ENCODE results near the gene DECR2. TPM values are rescaled to one million over a fixed set of nuclear protein-coding genes. Genes with fewer than 3 reads are reported as not detected.

Gene DECR2
- total and polyA plus RNA-seq, 2 donors from 2014 or later, result 23.8 to 58.9 TPM

GRCh38 chr16:356741-357140 lies 44.9 kb upstream of the DECR2 start:
- no peak overlapping the region for H3K4me3 ChIP-seq (ENCODE audit: low read length in 3 of 3)
- no peaks in the 10 kb centered on the region for H3K27me3 ChIP-seq (ENCODE audit: control insufficient read depth, insufficient read depth, low read length)
- H3K4me1 ChIP-seq (ENCODE audit: control insufficient read depth in 2 of 3, insufficient read depth in 2 of 3, low read depth in 1 of 3, low read length in 3 of 3), result peaks cover 0 to 4% (median 0%) of the 10 kb centered on the region in 3 donors
- no peaks in the 10 kb centered on the region for H3K9me3 ChIP-seq (ENCODE audit: control insufficient read depth in 2 of 3, insufficient read depth in 1 of 3, low read length in 3 of 3)
- H3K9ac ChIP-seq (ENCODE audit: low read length in 3 of 3), result no peak overlapping the region
- FAIRE-seq (no peak), DNase-seq (peak in 3 of 5 donors; percentile 26 to 63 (median 50))
- H3K36me3 ChIP-seq (ENCODE audit: control insufficient read depth in 2 of 3, insufficient read depth in 3 of 3, low read length in 3 of 3), result no peaks in the 10 kb centered on the region
- no peak overlapping the region for H3K27ac ChIP-seq (ENCODE audit: low read depth in 2 of 2, low read length in 2 of 2)
- TF ChIP-seq CTCF (IDR thresholded peaks at IDR 0.05; ENCODE audit: borderline replicate concordance, extremely low read depth, insufficient read depth), result no peak
- intact Hi-C loops (cut with DNase I), result no loop called here

- Histone ChIP-seq H3K36me3 (ENCODE audit: control insufficient read depth in 2 of 3, insufficient read depth in 3 of 3, low read length in 3 of 3) (no peaks in the 10 kb centered on the region), H3K27me3 (ENCODE audit: control insufficient read depth, insufficient read depth, low read length) (no peaks in the 10 kb centered on the region), H3K27ac (ENCODE audit: low read depth in 2 of 2, low read length in 2 of 2) (no peak overlapping the region), H3K9ac (ENCODE audit: low read length in 3 of 3) (no peak overlapping the region), H3K4me3 (ENCODE audit: low read length in 3 of 3) (no peak overlapping the region), H3K4me1 (ENCODE audit: control insufficient read depth in 2 of 3, insufficient read depth in 2 of 3, low read depth in 1 of 3, low read length in 3 of 3) (peaks cover 0 to 6% (median 0%) of the 10 kb centered on the region in 3 donors), H3K9me3 (ENCODE audit: control insufficient read depth in 2 of 3, insufficient read depth in 1 of 3, low read length in 3 of 3) (no peaks in the 10 kb centered on the region)
- intact Hi-C loops (cut with DNase I), result no loop called here
- peak in 2 of 5 donors; percentile 54 to 80 for DNase-seq
- TF ChIP-seq CTCF (IDR thresholded peaks at IDR 0.05; ENCODE audit: borderline replicate concordance, extremely low read depth, insufficient read depth), result no peak
- no peak for FAIRE-seq
Measured at GRCh38 chr16:359067-359763, 42.5 kb upstream of the DECR2 start.

GRCh38 chr16:359871-360697 lies 41.6 kb upstream of the DECR2 start:
- H3K4me1 ChIP-seq (ENCODE audit: control insufficient read depth in 2 of 3, insufficient read depth in 2 of 3, low read depth in 1 of 3, low read length in 3 of 3), result peaks cover 0 to 13% (median 0%) of the 10 kb centered on the region in 3 donors
- FAIRE-seq (no peak), DNase-seq (peak in 2 of 5 donors; percentile 46 to 75)
- intact Hi-C loops (cut with DNase I), result no loop called here
- H3K9me3 ChIP-seq (ENCODE audit: control insufficient read depth in 2 of 3, insufficient read depth in 1 of 3, low read length in 3 of 3), result no peaks in the 10 kb centered on the region
- no peak overlapping the region for H3K9ac ChIP-seq (ENCODE audit: low read length in 3 of 3)
- H3K27me3 ChIP-seq (ENCODE audit: control insufficient read depth, insufficient read depth, low read length), result no peaks in the 10 kb centered on the region
- H3K36me3 ChIP-seq (ENCODE audit: control insufficient read depth in 2 of 3, insufficient read depth in 3 of 3, low read length in 3 of 3), result no peaks in the 10 kb centered on the region
- TF ChIP-seq CTCF (IDR thresholded peaks at IDR 0.05; ENCODE audit: borderline replicate concordance, extremely low read depth, insufficient read depth), result no peak
- no peak overlapping the region for H3K4me3 ChIP-seq (ENCODE audit: low read length in 3 of 3)
- no peak overlapping the region for H3K27ac ChIP-seq (ENCODE audit: low read depth in 2 of 2, low read length in 2 of 2)

All from kidney (tissue), 14 donors.